Right atrium auricular region (tissue), 2 donors: ENCODE measurements around the gene PHLDA1. TPM values are rescaled to one million over a fixed set of nuclear protein-coding genes. Genes with fewer than 3 reads are reported as not detected.

ENCODE experiments used
- DNase-seq: peaks from one replicate; pipeline ENCODE4 v3.0.0-alpha.2; 2019; ENCODE audit warnings: low spot score
- H3K27ac ChIP-seq, 2 donors: fragments of 200-600 bp; sonication (generic); 1 replicate in 1 of 2; 2 replicates in 1 of 2; pipeline ENCODE4 v1.5.1; 2016 to 2019
- H3K27me3 ChIP-seq, 2 donors: fragments of 200-600 bp; sonication (generic); one replicate each; pipeline versions ENCODE4 v1.5.1 to v1.6.0; 2017 to 2019
- H3K36me3 ChIP-seq: fragments of 200-600 bp; sonication (generic); one replicate; pipeline ENCODE4 v1.5.1; 2016
- H3K4me1 ChIP-seq, 2 donors: fragments of 200-600 bp; sonication (generic); one replicate each; pipeline versions ENCODE4 v1.5.1 to v1.6.0; 2017 to 2019
- H3K4me3 ChIP-seq, 2 donors: fragments of 200-600 bp; sonication (generic); 1 replicate in 1 of 2; 2 replicates in 1 of 2; pipeline ENCODE4 v1.5.1; 2017 to 2019; ENCODE audit warnings: mild to moderate bottlenecking in 1 of 2, moderate library complexity in 1 of 2
- H3K9me3 ChIP-seq, 2 donors: fragments of 200-600 bp; sonication (generic); one replicate each; pipeline ENCODE4 v1.5.1; 2019
- total RNA-seq, 2 donors: library from RNA; depleted of rRNA; stranded (reverse); fragments of >200 nt; gene quantifications; one replicate each; pipeline ENCODE4 v1.1.0, GENCODE V29; 2016
- TF ChIP-seq, protein P1 (sequence below), 2 donors: fragments of 200-600 bp; sonication (generic); IDR thresholded peaks; one replicate each; pipeline ENCODE4 v1.5.1; 2019; ENCODE audit warnings: antibody characterized with exemption in 2 of 2

Gene PHLDA1
- total RNA-seq, 2 donors from 2014 or later: 6.7 to 22.2 TPM

DNA sequence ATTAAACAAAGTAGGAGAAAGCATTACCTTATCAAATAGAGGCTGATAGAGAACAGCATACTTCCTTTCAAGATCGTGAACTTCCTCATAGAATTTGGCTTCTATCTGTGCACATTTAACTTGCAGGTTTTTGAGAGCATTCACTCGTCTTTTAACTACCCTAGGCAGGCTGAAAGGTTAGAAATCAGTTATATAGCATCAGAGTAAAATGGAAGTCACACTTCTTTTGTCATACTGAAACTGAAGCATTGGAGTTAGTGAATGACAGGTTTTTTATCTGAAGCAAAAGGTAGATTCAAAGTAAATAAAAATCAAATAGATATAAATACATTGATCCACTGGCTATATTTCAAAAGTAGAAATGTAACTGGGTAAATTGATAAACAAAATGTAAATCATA lies 28.5 kb upstream of the PHLDA1 start:
- no peaks in the 10 kb centered on the region for H3K27me3 ChIP-seq
- H3K36me3 ChIP-seq: peaks cover 55% of the 10 kb centered on the region
- H3K4me1 ChIP-seq: no peaks in the 10 kb centered on the region
- H3K4me3 ChIP-seq: no peak overlapping the region
- TF ChIP-seq, protein P1, sequence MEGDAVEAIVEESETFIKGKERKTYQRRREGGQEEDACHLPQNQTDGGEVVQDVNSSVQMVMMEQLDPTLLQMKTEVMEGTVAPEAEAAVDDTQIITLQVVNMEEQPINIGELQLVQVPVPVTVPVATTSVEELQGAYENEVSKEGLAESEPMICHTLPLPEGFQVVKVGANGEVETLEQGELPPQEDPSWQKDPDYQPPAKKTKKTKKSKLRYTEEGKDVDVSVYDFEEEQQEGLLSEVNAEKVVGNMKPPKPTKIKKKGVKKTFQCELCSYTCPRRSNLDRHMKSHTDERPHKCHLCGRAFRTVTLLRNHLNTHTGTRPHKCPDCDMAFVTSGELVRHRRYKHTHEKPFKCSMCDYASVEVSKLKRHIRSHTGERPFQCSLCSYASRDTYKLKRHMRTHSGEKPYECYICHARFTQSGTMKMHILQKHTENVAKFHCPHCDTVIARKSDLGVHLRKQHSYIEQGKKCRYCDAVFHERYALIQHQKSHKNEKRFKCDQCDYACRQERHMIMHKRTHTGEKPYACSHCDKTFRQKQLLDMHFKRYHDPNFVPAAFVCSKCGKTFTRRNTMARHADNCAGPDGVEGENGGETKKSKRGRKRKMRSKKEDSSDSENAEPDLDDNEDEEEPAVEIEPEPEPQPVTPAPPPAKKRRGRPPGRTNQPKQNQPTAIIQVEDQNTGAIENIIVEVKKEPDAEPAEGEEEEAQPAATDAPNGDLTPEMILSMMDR (IDR thresholded peaks at IDR 0.05): no peak
- no peak overlapping the region for H3K27ac ChIP-seq
- peaks cover 0 to 11% of the 10 kb centered on the region in 2 donors for H3K9me3 ChIP-seq
- no peak for DNase-seq

DNA sequence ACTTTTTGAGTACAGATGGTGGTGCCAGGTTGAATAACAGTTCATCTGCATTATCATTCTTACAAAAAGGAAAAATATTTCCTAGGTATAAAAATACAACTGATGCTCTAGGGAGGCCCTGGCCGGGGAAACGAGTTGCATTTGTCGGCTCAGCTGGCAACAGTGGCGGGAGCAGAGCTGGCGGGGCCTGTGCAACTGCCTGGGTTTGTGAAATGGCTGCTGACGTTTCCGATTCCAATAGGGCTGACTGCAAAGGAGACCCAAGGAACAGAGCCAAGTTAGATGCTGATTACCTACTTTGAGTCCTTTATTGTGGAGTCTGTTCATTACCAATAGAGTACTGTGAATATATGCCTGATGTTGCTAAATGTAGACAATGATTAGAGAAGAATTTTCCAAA lies 25.8 kb upstream of the PHLDA1 start:
- Histone ChIP-seq H3K36me3 (peaks cover 75% of the 10 kb centered on the region), H3K9me3 (no peaks in the 10 kb centered on the region), H3K4me1 (no peaks in the 10 kb centered on the region), H3K27ac (no peak overlapping the region), H3K27me3 (no peaks in the 10 kb centered on the region), H3K4me3 (no peak overlapping the region)
- DNase-seq: no peak
- TF ChIP-seq, protein P1 (IDR thresholded peaks at IDR 0.05): no peak

DNA sequence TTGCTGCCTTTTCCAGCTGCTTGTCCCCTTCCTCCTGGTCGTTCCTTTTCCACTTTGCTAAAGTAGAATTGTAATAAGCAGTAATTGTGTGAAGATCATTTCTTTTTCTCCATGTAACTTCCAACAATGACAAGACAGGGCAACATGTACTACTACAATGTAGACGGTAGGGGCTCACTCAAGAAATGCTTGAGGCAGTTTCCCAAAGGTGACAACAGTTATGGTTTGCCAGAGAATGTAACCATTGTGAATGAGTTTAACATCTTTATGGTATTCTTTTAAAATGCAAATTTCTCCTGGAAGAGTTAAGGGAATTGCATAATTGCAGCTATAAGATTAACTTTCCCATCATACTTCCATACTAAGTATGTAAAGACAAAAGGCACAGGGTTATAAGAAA lies 23.8 kb upstream of the PHLDA1 start:
- Histone ChIP-seq H3K27me3 (no peaks in the 10 kb centered on the region), H3K9me3 (no peaks in the 10 kb centered on the region), H3K4me1 (no peaks in the 10 kb centered on the region), H3K4me3 (no peak overlapping the region), H3K36me3 (peaks cover 87% of the 10 kb centered on the region), H3K27ac (no peak overlapping the region)
- TF ChIP-seq, protein P1 (IDR thresholded peaks at IDR 0.05): no peak
- no peak for DNase-seq

DNA sequence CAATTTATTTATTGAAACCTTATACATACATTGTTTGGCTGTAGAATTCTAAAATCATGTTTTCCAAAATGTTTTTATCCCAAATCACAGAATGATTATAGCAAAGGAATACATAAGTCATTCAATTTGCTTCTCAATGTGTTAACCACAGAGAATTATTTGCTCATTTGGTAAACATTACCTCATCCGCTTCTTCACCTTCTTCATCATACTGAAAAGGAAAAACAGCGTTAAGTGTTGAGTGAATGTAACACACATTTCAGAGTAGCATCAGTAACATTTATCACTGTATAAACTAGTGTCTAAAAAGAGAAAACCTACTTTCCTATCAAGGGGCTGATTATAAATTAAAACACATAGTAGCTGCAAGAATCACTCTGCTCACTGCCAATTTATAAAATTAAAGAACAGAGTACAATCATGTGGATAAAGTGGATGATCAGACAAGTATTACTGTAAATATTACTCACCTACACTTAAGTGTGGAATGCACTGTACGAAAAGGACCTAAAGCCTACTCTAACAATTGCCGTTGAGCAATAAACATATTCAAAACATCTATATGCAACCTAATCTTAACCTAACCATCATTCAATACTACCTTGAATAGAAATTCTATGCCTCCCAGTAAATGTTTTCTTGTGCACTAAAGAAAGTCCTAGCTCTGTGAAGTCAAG lies 18.1 kb upstream of the PHLDA1 start:
- H3K36me3 ChIP-seq: peaks cover 59% of the 10 kb centered on the region
- H3K9me3 ChIP-seq: no peaks in the 10 kb centered on the region
- no peak overlapping the region for H3K27ac ChIP-seq
- H3K27me3 ChIP-seq: no peaks in the 10 kb centered on the region
- no peak for DNase-seq
- no peaks in the 10 kb centered on the region for H3K4me1 ChIP-seq
- TF ChIP-seq, protein P1 (IDR thresholded peaks at IDR 0.05): no peak
- H3K4me3 ChIP-seq: no peak overlapping the region

DNA sequence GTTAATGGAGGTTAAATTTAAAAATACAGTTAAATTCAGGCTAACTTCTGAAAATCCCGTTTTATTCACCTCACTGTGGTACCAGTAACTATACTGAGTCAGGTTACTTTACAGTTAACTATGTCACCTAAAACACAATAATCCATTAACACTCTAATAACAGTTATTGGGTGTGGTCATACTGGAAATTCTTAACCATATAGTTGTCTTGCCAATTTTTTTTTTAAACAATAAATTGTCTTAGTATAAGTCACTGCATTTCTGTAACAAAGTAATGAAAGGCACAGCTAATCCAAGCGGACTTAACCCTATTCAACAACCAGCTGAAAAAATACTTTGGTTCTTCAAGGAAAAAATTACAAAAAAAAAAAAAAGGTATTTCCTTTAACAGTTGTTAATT lies 16.2 kb upstream of the PHLDA1 start:
- DNase-seq: no peak
- H3K27ac ChIP-seq: no peak overlapping the region
- H3K27me3 ChIP-seq: no peaks in the 10 kb centered on the region
- H3K4me1 ChIP-seq: no peaks in the 10 kb centered on the region
- H3K9me3 ChIP-seq: no peaks in the 10 kb centered on the region
- no peak overlapping the region for H3K4me3 ChIP-seq
- H3K36me3 ChIP-seq: peaks cover 39% of the 10 kb centered on the region
- TF ChIP-seq, protein P1 (IDR thresholded peaks at IDR 0.05): no peak

DNA sequence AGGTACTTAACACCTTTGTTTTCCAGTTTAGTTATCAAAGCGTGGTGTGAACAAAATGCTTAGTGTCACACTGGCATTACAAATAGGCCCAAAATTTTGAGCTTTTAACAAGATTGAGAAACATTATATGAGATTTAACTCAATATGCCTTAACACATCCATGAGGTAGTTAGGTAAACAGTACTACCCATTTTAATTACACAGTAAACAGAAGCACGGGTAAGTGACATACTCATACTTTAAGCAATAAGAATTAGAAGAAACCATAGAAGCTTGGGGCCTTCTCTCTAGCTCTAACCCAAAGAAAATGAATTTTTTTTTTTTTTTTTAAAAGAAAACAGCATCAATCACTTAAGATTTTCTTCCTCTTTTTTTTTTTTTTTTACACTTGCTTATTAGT lies 15.5 kb upstream of the PHLDA1 start:
- no peak overlapping the region for H3K27ac ChIP-seq
- TF ChIP-seq, protein P1 (IDR thresholded peaks at IDR 0.05): no peak

More for the DNA sequence above, 15.5 kb upstream of the PHLDA1 start:
- H3K27me3 ChIP-seq: no peaks in the 10 kb centered on the region
- H3K9me3 ChIP-seq: no peaks in the 10 kb centered on the region
- DNase-seq: no peak
- no peaks in the 10 kb centered on the region for H3K4me1 ChIP-seq
- peaks cover 32% of the 10 kb centered on the region for H3K36me3 ChIP-seq
- no peak overlapping the region for H3K4me3 ChIP-seq
